ENCODE results near the gene RTKN. TPM values are rescaled to one million over a fixed set of nuclear protein-coding genes. Genes with fewer than 3 reads are reported as not detected.

Gene RTKN
- total and polyA plus RNA-seq, 12 donors: 9.3 to 33.9 (median 16.2) TPM

GRCh38 chr2:74414441-74414840, 27.3 kb downstream of the RTKN start:
- DNase-seq: peak in 1 of 2 donors; percentile 33
- intact Hi-C loops (cut with DNase I): no loop called here
- peak in 7 of 8 donors; percentile 7 to 45 (median 21) for ATAC-seq
- no peaks in the 10 kb centered on the region for H3K9me3 ChIP-seq
- H3K27me3 ChIP-seq: peaks cover 0 to 28% (median 0%) of the 10 kb centered on the region in 7 donors
- WGBS, 2 donors: 44 to 47% methylated on average over 19 of the region's 19 CpGs
- peak overlapping the region; percentile 39 to 72 (median 65) for H3K4me3 ChIP-seq
- TF ChIP-seq, protein P1, sequence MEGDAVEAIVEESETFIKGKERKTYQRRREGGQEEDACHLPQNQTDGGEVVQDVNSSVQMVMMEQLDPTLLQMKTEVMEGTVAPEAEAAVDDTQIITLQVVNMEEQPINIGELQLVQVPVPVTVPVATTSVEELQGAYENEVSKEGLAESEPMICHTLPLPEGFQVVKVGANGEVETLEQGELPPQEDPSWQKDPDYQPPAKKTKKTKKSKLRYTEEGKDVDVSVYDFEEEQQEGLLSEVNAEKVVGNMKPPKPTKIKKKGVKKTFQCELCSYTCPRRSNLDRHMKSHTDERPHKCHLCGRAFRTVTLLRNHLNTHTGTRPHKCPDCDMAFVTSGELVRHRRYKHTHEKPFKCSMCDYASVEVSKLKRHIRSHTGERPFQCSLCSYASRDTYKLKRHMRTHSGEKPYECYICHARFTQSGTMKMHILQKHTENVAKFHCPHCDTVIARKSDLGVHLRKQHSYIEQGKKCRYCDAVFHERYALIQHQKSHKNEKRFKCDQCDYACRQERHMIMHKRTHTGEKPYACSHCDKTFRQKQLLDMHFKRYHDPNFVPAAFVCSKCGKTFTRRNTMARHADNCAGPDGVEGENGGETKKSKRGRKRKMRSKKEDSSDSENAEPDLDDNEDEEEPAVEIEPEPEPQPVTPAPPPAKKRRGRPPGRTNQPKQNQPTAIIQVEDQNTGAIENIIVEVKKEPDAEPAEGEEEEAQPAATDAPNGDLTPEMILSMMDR (IDR thresholded peaks at IDR 0.05): no peak
- H3K27ac ChIP-seq: peak overlapping the region in 9 of 10 donors; percentile 24 to 74 (median 65)
- peaks cover 8 to 49% (median 37%) of the 10 kb centered on the region in 9 donors for H3K4me1 ChIP-seq
- H3K36me3 ChIP-seq: no peaks in the 10 kb centered on the region

GRCh38 chr2:74413001-74413698, 28.6 kb downstream of the RTKN start:
- Histone ChIP-seq H3K4me3 (no peak overlapping the region), H3K27ac (no peak overlapping the region), H3K4me1 (peaks cover 4 to 40% (median 24%) of the 10 kb centered on the region in 9 donors), H3K9me3 (no peaks in the 10 kb centered on the region), H3K36me3 (no peaks in the 10 kb centered on the region), H3K27me3 (peaks cover 0 to 28% (median 0%) of the 10 kb centered on the region in 7 donors)
- TF ChIP-seq, protein P1 (IDR thresholded peaks at IDR 0.05): no peak
- WGBS, 2 donors: 67 to 69% methylated on average over 8 of the region's 8 CpGs
- ATAC-seq (no peak), DNase-seq (no peak)
- intact Hi-C loops (cut with DNase I): no loop called here

GRCh38 chr2:74407682-74408081, 34.1 kb downstream of the RTKN start:
- Histone ChIP-seq H3K9me3 (no peaks in the 10 kb centered on the region), H3K36me3 (no peaks in the 10 kb centered on the region), H3K27me3 (no peaks in the 10 kb centered on the region), H3K4me3 (no peak overlapping the region), H3K4me1 (peaks cover 0 to 12% (median 0%) of the 10 kb centered on the region in 9 donors), H3K27ac (no peak overlapping the region)
- intact Hi-C loops (cut with DNase I): no loop called here
- no peak for DNase-seq
- 44 to 50% methylated on average over 5 of the region's 5 CpGs for WGBS, 2 donors
- ATAC-seq: peak in 5 of 8 donors; percentile 31 to 84 (median 48)
- TF ChIP-seq, protein P1 (IDR thresholded peaks at IDR 0.05): no peak

- no peak overlapping the region for H3K4me3 ChIP-seq
- no peaks in the 10 kb centered on the region for H3K27me3 ChIP-seq
- H3K36me3 ChIP-seq: no peaks in the 10 kb centered on the region
- no peak for DNase-seq
- no peaks in the 10 kb centered on the region for H3K9me3 ChIP-seq
- intact Hi-C loops (cut with DNase I): no loop called here
- peaks cover 0 to 12% (median 0%) of the 10 kb centered on the region in 9 donors for H3K4me1 ChIP-seq
- no peak for ATAC-seq
- TF ChIP-seq, protein P1 (IDR thresholded peaks at IDR 0.05): no peak
- no peak overlapping the region for H3K27ac ChIP-seq
Observed at GRCh38 chr2:74406035-74406434, 35.7 kb downstream of the RTKN start.

Measured in heart right ventricle (tissue), 16 donors.